ENCODE results near the gene BTBD16. TPM values are rescaled to one million over a fixed set of nuclear protein-coding genes. Genes with fewer than 3 reads are reported as not detected.

Gene BTBD16
- total RNA-seq, 4 donors from 2014 or later = not detected

DNA sequence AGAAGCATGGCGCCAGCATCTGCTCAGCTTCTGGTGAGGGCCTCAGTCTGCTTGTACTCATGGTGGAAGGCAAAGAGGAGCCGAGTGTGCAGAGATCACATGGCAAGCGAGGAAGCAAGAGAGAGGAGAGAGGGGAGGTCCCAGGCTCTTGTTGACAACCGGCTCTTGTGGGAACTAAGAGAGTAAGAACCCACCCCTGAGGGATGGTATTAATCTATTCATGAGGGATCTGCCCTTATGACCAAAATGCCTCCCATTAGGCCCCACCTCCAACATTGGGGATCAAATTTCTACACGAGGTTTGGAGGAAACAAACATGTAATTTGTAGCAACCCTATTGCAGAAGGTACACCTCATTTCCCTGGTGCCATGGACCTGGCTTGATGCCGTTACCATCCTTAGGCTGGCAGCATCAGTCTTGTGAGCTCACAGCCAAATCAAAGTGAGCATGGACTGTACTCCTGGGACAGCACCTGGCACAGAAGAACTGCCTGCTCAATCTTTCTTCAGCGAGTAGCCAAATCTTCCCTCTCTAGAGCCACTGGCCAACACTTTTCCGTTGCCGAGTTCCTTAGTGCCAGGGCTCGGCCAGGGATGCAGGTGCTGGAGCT is 6.5 kb downstream of the BTBD16 start:
- in situ Hi-C loops (cut with MboI; ENCODE audit: low pct_ligation_motif_present in 1 of 4, low pct_unique_long_range_greater_than_20kb in 1 of 4, low sequenced_read_pairs in 3 of 4) = loop anchor here in 1 of 4 donors (25.0 kb wide), 2 partner anchors 160 to 285 kb away; partner anchors contain the start of gene DMBT1
- no peak for TF ChIP-seq POLR2AphosphoS5 (IDR thresholded peaks at IDR 0.05)
- no peak for TF ChIP-seq POLR2A (IDR thresholded peaks at IDR 0.05)
- TF ChIP-seq, protein P1, sequence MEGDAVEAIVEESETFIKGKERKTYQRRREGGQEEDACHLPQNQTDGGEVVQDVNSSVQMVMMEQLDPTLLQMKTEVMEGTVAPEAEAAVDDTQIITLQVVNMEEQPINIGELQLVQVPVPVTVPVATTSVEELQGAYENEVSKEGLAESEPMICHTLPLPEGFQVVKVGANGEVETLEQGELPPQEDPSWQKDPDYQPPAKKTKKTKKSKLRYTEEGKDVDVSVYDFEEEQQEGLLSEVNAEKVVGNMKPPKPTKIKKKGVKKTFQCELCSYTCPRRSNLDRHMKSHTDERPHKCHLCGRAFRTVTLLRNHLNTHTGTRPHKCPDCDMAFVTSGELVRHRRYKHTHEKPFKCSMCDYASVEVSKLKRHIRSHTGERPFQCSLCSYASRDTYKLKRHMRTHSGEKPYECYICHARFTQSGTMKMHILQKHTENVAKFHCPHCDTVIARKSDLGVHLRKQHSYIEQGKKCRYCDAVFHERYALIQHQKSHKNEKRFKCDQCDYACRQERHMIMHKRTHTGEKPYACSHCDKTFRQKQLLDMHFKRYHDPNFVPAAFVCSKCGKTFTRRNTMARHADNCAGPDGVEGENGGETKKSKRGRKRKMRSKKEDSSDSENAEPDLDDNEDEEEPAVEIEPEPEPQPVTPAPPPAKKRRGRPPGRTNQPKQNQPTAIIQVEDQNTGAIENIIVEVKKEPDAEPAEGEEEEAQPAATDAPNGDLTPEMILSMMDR (IDR thresholded peaks at IDR 0.05) = no peak
- TF ChIP-seq EP300 (IDR thresholded peaks at IDR 0.05; ENCODE audit: low read depth) = no peak
- no peaks in the 10 kb centered on the region for H3K36me3 ChIP-seq
- H3K4me3 ChIP-seq = no peak overlapping the region
- no peaks in the 10 kb centered on the region for H3K27me3 ChIP-seq
- H3K27ac ChIP-seq = no peak overlapping the region
- 78 to 82% methylated on average over 5 to 10 of the region's 10 CpGs for WGBS, 2 donors (ENCODE audit: low coverage in 1 of 2)
- DNase-seq = no peak
- intact Hi-C loops (cut with DNase I; ENCODE audit: low total_unique reads) = no loop called here
- no peaks in the 10 kb centered on the region for H3K9me3 ChIP-seq
- H3K4me1 ChIP-seq = no peaks in the 10 kb centered on the region

DNA sequence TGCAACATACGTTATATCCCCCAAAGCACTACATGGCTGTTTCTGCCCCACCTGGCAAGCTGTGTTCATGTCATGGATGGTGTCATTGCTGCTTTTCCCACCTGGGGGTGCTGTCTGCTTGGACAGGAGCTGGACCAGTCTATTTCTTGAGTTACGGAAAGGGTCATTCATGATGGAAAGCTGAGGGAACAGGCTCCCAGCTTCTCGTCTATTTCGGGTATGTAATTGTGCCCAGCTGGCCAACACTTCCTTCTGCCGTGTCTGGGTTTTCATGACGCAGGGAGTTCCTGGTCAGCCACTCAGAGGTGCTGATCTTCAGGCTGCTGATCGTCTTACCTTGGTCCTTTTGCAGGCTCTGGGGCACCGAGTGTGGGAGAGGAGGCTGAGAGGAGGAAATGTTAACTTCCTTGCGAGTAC is 8.6 kb downstream of the BTBD16 start:
- WGBS, 2 donors (ENCODE audit: low coverage in 1 of 2) = 27 to 36% methylated on average over 4 to 9 of the region's 9 CpGs
- in situ Hi-C loops (cut with MboI; ENCODE audit: low pct_ligation_motif_present in 1 of 4, low pct_unique_long_range_greater_than_20kb in 1 of 4, low sequenced_read_pairs in 3 of 4) = loop anchor here in 1 of 4 donors (25.0 kb wide), 2 partner anchors 158 to 283 kb away; partner anchors contain the start of gene DMBT1
- TF ChIP-seq POLR2A (IDR thresholded peaks at IDR 0.05) (no peak), POLR2AphosphoS5 (IDR thresholded peaks at IDR 0.05) (no peak), EP300 (IDR thresholded peaks at IDR 0.05; ENCODE audit: low read depth) (no peak)
- TF ChIP-seq, protein P1 (IDR thresholded peaks at IDR 0.05) = peak; percentile 35 to 42 (median 38)
- Histone ChIP-seq H3K9me3 (no peaks in the 10 kb centered on the region), H3K27me3 (no peaks in the 10 kb centered on the region), H3K36me3 (no peaks in the 10 kb centered on the region), H3K4me1 (no peaks in the 10 kb centered on the region), H3K27ac (no peak overlapping the region), H3K4me3 (no peak overlapping the region)
- DNase-seq = no peak
- intact Hi-C loops (cut with DNase I; ENCODE audit: low total_unique reads) = no loop called here

DNA sequence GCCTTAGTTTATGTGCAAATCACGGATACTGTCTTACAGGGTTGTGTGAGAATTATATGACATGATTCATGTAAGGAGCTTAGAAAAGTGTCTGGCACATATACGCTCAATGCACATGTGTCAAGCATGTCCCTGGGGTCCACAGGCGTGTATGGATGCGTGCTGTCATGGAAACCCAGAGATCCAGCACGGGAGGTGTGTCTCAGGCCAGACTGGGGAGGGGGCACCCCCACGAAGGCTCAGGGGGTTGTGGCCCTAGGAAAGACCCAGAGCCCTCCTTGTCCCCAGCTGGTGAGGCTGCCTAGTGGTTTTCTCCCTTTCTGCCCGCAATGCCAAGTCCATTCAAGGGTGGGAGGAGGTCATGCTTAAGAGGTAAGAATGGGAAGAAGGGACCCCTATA is 9.1 kb downstream of the BTBD16 start:
- no peak overlapping the region for H3K4me3 ChIP-seq
- H3K27me3 ChIP-seq = no peaks in the 10 kb centered on the region
- H3K4me1 ChIP-seq = no peaks in the 10 kb centered on the region
- in situ Hi-C loops (cut with MboI; ENCODE audit: low pct_ligation_motif_present in 1 of 4, low pct_unique_long_range_greater_than_20kb in 1 of 4, low sequenced_read_pairs in 3 of 4) (loop anchor here in 1 of 4 donors (25.0 kb wide), 2 partner anchors 157 to 282 kb away; partner anchors contain the start of gene DMBT1), intact Hi-C loops (cut with DNase I; ENCODE audit: low total_unique reads) (no loop called here)
- no peaks in the 10 kb centered on the region for H3K9me3 ChIP-seq
- TF ChIP-seq EP300 (IDR thresholded peaks at IDR 0.05; ENCODE audit: low read depth) = no peak
- no peak for TF ChIP-seq POLR2AphosphoS5 (IDR thresholded peaks at IDR 0.05)
- no peak for TF ChIP-seq POLR2A (IDR thresholded peaks at IDR 0.05)
- TF ChIP-seq, protein P1 (IDR thresholded peaks at IDR 0.05) = no peak
- WGBS, 2 donors (ENCODE audit: low coverage in 1 of 2) = 76 to 90% methylated on average over 6 to 7 of the region's 7 CpGs
- H3K36me3 ChIP-seq = no peaks in the 10 kb centered on the region
- no peak overlapping the region for H3K27ac ChIP-seq
- no peak for DNase-seq

DNA sequence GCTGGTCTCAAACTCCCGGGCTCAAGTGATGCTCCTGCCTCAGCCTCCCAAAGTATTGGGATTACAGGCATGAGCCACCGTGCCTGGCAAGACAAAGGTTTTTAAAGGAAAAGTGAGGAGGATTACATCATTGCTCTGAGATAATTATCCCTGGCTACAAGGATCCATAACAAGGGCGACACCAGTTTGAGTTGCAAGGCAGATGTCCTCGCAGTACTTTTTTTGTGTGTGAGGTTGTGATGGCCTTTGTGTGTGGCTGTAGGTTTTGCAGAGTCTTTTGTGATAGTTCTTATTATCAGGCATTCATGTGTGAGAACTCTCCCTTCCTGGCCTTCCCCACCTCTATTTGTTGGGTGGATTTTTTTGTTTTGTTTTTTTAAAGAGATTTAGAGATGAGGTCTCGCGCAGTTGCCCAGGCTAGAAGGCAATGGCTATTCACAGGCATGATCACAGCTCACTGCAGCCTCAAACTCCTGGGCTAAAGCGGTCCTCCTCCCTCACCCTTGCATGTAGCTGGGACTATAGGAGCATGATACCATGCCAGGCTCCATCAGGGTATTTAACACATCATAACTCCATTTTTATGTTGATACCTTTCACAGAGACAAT is 10.0 kb downstream of the BTBD16 start:
- no peaks in the 10 kb centered on the region for H3K4me1 ChIP-seq
- intact Hi-C loops (cut with DNase I; ENCODE audit: low total_unique reads) (no loop called here), in situ Hi-C loops (cut with MboI; ENCODE audit: low pct_ligation_motif_present in 1 of 4, low pct_unique_long_range_greater_than_20kb in 1 of 4, low sequenced_read_pairs in 3 of 4) (loop anchor here in 1 of 4 donors (25.0 kb wide), 2 partner anchors 156 to 281 kb away; partner anchors contain the start of gene DMBT1)
- no peaks in the 10 kb centered on the region for H3K27me3 ChIP-seq
- H3K4me3 ChIP-seq = no peak overlapping the region
- H3K36me3 ChIP-seq = no peaks in the 10 kb centered on the region
- DNase-seq = no peak
- TF ChIP-seq, protein P1 (IDR thresholded peaks at IDR 0.05) = no peak
- TF ChIP-seq POLR2AphosphoS5 (IDR thresholded peaks at IDR 0.05) = no peak
- TF ChIP-seq POLR2A (IDR thresholded peaks at IDR 0.05) = no peak
- no peak for TF ChIP-seq EP300 (IDR thresholded peaks at IDR 0.05; ENCODE audit: low read depth)
- no peak overlapping the region for H3K27ac ChIP-seq
- no peaks in the 10 kb centered on the region for H3K9me3 ChIP-seq
- 74 to 92% methylated on average over 2 to 7 of the region's 7 CpGs for WGBS, 2 donors (ENCODE audit: low coverage in 1 of 2)

Measured in transverse colon (tissue), 4 donors.